ENCODE results near the gene ARMH3.

DNA sequence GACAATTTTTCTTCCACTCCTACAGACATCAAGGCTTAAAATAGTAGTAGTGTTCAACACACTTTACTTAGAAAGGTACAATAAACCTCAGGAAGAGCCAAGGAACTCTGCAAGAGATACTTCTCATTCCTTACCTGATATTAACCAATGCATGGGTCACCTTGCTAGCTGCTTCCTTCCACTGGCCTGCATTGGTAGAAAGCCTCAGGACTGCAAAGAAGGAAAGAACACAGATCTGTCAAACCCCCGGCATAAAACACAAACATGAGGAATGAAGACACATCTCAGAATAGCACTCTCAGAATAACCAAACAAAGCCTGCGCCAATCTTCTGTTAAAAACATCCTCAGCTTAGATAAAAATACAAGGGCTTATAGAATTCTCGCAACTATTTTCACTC, 116.2 kb downstream of the ARMH3 start:
- TF ChIP-seq, protein P1, sequence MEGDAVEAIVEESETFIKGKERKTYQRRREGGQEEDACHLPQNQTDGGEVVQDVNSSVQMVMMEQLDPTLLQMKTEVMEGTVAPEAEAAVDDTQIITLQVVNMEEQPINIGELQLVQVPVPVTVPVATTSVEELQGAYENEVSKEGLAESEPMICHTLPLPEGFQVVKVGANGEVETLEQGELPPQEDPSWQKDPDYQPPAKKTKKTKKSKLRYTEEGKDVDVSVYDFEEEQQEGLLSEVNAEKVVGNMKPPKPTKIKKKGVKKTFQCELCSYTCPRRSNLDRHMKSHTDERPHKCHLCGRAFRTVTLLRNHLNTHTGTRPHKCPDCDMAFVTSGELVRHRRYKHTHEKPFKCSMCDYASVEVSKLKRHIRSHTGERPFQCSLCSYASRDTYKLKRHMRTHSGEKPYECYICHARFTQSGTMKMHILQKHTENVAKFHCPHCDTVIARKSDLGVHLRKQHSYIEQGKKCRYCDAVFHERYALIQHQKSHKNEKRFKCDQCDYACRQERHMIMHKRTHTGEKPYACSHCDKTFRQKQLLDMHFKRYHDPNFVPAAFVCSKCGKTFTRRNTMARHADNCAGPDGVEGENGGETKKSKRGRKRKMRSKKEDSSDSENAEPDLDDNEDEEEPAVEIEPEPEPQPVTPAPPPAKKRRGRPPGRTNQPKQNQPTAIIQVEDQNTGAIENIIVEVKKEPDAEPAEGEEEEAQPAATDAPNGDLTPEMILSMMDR (conservative IDR thresholded peaks at IDR 0.05), result no peak
- TF ChIP-seq EZH2 (IDR thresholded peaks at IDR 0.05; ENCODE audit: low read depth), result no peak

Measured in PC-9 (cell line).